Esophagus squamous epithelium (tissue), 5 donors: ENCODE data around the gene DCANP1. TPM values are rescaled to one million over a fixed set of nuclear protein-coding genes. Genes with fewer than 3 reads are reported as not detected.

Experiments
- DNase-seq: peaks from one replicate; lab custom pipeline; 2025; lab: John Stamatoyannopoulos, UW
- H3K27ac ChIP-seq, 4 donors: fragments of 200-600 bp; sonication (generic); one replicate each; pipeline ENCODE4 v1.5.1; 2016 to 2019; ENCODE audit warnings: mild to moderate bottlenecking in 1 of 4
- H3K27me3 ChIP-seq, 4 donors: fragments of 200-600 bp; sonication (generic); 1 replicate in 3 of 4; 2 replicates in 1 of 4; pipeline versions ENCODE4 v1.5.1 to v1.6.0; 2017 to 2021; ENCODE audit warnings: antibody characterized with exemption in 1 of 4
- H3K36me3 ChIP-seq, 3 donors: fragments of 200-600 bp; sonication (generic); one replicate each; pipeline ENCODE4 v1.5.1; 2016 to 2019
- H3K4me1 ChIP-seq, 3 donors: fragments of 200-600 bp; sonication (generic); one replicate each; pipeline ENCODE4 v1.5.1; 2017 to 2019
- H3K4me3 ChIP-seq, 4 donors: fragments of 200-600 bp; sonication (generic); 1 replicate in 3 of 4; 2 replicates in 1 of 4; pipeline ENCODE4 v1.5.1; 2016 to 2019; ENCODE audit warnings: mild to moderate bottlenecking in 2 of 4, moderate library complexity in 1 of 4
- H3K9me3 ChIP-seq, 3 donors: fragments of 200-600 bp; sonication (generic); one replicate each; pipeline ENCODE4 v1.5.1; 2016 to 2019
- POLR2A ChIP-seq, 4 donors: fragments of 450-650 bp; IDR thresholded peaks; one replicate each; pipeline ENCODE4 v1.6.1; 2017; ENCODE audit warnings: antibody characterized with exemption in 4 of 4, mild to moderate bottlenecking in 4 of 4, moderate library complexity in 3 of 4
- WGBS, 2 donors: methylation state at CpG; one replicate each; pipeline ENCODE4 v1.1.5; 2018; 5-methylcytosine and 5-hydroxymethylcytosine counted together
- intact Hi-C: fragments of 100-400 bp; cut with DNase I; formaldehyde crosslinking; loops from one replicate; pipeline ENCODE4 v1.15.0; 2022
- total RNA-seq, 4 donors: library from RNA; depleted of rRNA; stranded (reverse); fragments of >200 nt; gene quantifications; one replicate each; pipeline ENCODE4 v1.1.0, GENCODE V29; 2016
- TF ChIP-seq, protein P1 (sequence below), 6 experiments: fragments of 450-650 bp in 4 of 6; fragments of 200-600 bp in 2 of 6; sonication (generic) in 2 of 6; IDR thresholded peaks; one replicate each; pipeline ENCODE4 v1.5.1; 2016 to 2019; ENCODE audit warnings: antibody characterized with exemption in 6 of 6, mild to moderate bottlenecking in 4 of 6, moderate library complexity in 4 of 6
- donor health status: DM: yes; HTN: yes; CAD: no.

DCANP1 gene
- total RNA-seq, 4 donors from 2014 or later, result 0.44 to 0.57 TPM; not detected in 2

- Histone ChIP-seq H3K4me3 (no peak overlapping the region), H3K27ac (no peak overlapping the region), H3K27me3 (peaks cover 0 to 36% (median 0%) of the 10 kb centered on the region in 4 donors), H3K9me3 (no peaks in the 10 kb centered on the region), H3K4me1 (peaks cover 0 to 13% (median 0%) of the 10 kb centered on the region in 3 donors), H3K36me3 (no peaks in the 10 kb centered on the region)
- DNase-seq, result no peak
- intact Hi-C loops, result no loop called here
- no peak for TF ChIP-seq POLR2A (IDR thresholded peaks at IDR 0.05)
- TF ChIP-seq, protein P1, sequence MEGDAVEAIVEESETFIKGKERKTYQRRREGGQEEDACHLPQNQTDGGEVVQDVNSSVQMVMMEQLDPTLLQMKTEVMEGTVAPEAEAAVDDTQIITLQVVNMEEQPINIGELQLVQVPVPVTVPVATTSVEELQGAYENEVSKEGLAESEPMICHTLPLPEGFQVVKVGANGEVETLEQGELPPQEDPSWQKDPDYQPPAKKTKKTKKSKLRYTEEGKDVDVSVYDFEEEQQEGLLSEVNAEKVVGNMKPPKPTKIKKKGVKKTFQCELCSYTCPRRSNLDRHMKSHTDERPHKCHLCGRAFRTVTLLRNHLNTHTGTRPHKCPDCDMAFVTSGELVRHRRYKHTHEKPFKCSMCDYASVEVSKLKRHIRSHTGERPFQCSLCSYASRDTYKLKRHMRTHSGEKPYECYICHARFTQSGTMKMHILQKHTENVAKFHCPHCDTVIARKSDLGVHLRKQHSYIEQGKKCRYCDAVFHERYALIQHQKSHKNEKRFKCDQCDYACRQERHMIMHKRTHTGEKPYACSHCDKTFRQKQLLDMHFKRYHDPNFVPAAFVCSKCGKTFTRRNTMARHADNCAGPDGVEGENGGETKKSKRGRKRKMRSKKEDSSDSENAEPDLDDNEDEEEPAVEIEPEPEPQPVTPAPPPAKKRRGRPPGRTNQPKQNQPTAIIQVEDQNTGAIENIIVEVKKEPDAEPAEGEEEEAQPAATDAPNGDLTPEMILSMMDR (IDR thresholded peaks at IDR 0.05), result no peak
- 79 to 98% methylated on average over 4 to 8 of the region's 14 CpGs for WGBS, 2 donors
These were observed 1.7 kb downstream of the DCANP1 start for GRCh38 chr5:135445306-135445985.

DNA sequence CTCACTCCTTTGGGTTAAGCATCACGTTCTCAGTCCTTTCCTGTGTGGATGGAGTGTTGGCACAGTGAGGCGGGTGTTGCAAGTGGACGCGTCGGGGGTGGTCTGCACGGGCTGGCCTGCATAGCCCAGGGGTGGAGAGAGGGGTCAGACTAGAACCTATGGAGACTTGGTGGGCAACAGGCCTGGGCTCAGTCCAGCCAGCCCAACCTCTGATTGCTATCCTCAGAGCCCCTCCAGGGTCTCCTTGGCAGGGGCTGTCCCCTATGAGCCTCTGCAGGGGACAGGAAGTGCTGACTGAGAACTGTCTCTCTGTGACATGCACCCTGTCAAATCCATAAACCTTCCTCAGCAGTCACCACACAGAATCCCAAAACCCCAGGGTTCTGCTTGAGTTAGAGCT is 2.3 kb downstream of the DCANP1 start:
- intact Hi-C loops, result no loop called here
- H3K9me3 ChIP-seq, result no peaks in the 10 kb centered on the region
- H3K27ac ChIP-seq, result no peak overlapping the region
- 80 to 100% methylated on average over 1 to 2 of the region's 6 CpGs for WGBS, 2 donors
- no peaks in the 10 kb centered on the region for H3K36me3 ChIP-seq
- DNase-seq, result no peak
- H3K4me3 ChIP-seq, result no peak overlapping the region
- H3K4me1 ChIP-seq, result peaks cover 0 to 13% (median 0%) of the 10 kb centered on the region in 3 donors
- TF ChIP-seq, protein P1 (IDR thresholded peaks at IDR 0.05), result no peak
- peaks cover 0 to 33% (median 0%) of the 10 kb centered on the region in 4 donors for H3K27me3 ChIP-seq

DNA sequence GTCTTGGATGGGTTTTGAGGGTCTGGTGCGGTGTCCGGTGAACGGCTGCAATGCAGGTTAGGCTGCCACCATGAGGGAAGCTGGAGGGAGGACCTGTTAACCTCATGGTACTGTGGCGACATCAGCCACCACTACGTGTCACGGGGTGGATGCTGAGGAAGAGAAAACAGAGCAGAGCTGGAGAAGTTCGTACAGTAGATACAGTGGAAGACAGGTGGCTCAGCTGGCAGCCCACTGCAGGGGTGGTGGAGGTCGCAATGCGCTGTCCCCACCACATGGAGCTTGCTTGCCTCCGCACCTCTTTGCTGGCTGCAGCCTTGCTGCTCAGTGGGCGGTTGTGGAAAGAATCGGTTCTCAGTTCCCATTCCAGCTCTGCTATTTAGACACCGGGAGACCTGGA is 2.8 kb downstream of the DCANP1 start:
- Histone ChIP-seq H3K27ac (no peak overlapping the region), H3K4me3 (no peak overlapping the region), H3K4me1 (peaks cover 0 to 13% (median 0%) of the 10 kb centered on the region in 3 donors), H3K27me3 (peaks cover 0 to 28% (median 0%) of the 10 kb centered on the region in 4 donors), H3K36me3 (no peaks in the 10 kb centered on the region), H3K9me3 (no peaks in the 10 kb centered on the region)
- no peak for TF ChIP-seq POLR2A (IDR thresholded peaks at IDR 0.05)
- TF ChIP-seq, protein P1 (IDR thresholded peaks at IDR 0.05), result no peak
- no peak for DNase-seq
- 90 to 92% methylated on average over 2 to 12 of the region's 13 CpGs for WGBS, 2 donors
- intact Hi-C loops, result no loop called here

DNA sequence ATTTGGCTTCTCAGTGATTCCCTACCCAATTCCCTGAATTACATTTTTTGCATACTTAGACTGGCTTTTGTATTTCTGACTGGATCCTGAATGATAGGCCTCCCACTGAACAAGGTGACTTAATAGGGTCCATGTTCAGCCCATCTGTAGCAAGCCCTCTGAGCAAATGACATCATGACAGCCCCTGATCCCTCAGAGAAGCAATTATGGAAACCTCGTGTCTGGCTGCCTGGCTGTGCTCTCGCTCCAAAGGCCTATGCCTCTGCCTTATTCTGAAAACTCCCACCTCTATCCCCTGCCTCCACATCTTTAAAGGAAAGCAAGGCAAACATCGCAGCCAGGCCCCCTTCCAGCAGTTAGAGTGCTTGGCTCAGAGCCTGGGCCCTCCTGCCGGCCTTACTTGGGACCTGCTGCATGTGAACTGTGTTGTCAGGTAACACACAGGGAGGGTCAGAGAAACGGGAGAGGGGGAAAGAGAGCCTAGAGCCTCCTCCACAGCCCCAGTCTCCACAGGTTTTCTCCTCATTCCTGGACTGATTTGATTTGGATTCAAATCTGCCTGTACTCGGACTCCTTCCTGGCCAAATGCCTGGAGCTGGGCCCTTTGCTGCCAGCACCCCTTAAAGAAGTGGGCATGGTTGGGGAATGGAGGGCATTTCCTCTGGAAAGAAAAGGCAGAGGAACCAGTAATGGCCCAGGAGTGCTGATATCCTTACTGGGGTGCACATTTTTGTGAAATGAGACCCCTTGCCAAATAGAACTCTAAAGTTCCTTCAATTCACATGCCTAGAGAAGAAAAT is 3.8 kb downstream of the DCANP1 start:
- no peaks in the 10 kb centered on the region for H3K9me3 ChIP-seq
- no peak for TF ChIP-seq POLR2A (IDR thresholded peaks at IDR 0.05)
- TF ChIP-seq, protein P1 (IDR thresholded peaks at IDR 0.05), result no peak
- H3K27ac ChIP-seq, result no peak overlapping the region
- H3K36me3 ChIP-seq, result no peaks in the 10 kb centered on the region
- intact Hi-C loops, result no loop called here
- H3K4me1 ChIP-seq, result peaks cover 0 to 17% (median 3%) of the 10 kb centered on the region in 3 donors
- WGBS, 2 donors, result 36 to 53% methylated on average over 5 to 6 of the region's 6 CpGs
- H3K27me3 ChIP-seq, result peaks cover 0 to 24% (median 0%) of the 10 kb centered on the region in 4 donors
- DNase-seq, result no peak
- no peak overlapping the region for H3K4me3 ChIP-seq
